ENCODE results near the gene NCBP2L.

Gene NCBP2L

DNA sequence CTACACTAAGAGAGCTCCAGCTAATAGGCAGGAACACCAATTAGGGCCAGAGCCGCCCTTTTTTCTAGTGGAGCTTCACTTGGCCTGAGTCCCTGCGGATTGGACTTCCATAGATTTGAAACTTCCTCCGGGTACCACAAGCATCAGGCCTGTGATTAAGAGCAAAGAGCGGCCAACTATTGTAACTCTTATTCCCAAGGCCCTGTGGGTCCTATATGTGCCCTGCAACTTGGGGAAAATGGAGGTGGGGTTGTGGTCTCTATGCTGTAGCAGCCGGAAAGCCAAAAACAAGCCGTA is at the start of gene NCBP2L:
Gene NCBP2L (plus strand): TSS at position 198 of the 297 bp plus-strand sequence. CDS start 16,488 bp downstream, outside the sequence.
- in situ Hi-C loops (cut with MboI; ENCODE audit: low sequenced_read_pairs), result loop anchor here (10.0 kb wide), 1 partner anchor 113 kb away; no protein-coding TSS in a partner anchor

DNA sequence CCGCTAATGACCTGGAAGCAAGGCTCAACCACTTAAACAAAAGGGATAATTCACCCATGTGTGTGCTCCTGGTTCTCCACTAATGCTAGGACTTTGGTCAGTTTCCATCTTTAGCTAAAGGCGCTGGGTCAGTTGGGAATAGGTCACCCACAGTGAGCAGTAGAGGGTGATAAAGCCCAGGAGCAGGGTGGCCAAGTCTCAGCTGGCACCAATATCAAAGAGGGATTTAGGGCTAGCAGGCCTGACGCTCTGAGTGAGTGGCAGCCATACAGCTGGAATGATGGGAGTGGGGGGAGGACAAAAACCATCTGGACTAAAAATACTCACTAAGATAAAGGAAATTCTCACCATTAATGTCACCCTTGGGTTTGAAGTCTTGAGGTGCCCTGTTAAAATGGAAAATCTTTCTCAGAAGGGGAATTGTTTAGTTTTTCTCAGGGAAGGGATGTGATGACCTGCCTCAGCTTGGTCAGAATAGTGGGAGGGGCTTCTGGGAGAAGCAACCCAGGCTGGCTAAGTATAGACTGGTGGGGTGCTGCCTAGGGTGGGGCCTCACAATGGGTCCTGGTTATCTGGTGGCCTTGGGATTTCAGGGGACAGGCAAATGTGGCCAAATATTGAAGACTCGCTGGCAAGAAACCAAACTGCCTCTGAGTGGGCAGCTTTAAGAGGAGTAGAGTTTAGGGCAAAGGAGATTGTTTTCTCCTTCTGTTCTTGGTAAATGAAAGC is 49.0 kb upstream of the NCBP2L start:
- in situ Hi-C loops (cut with MboI; ENCODE audit: low sequenced_read_pairs), result no loop called here

DNA sequence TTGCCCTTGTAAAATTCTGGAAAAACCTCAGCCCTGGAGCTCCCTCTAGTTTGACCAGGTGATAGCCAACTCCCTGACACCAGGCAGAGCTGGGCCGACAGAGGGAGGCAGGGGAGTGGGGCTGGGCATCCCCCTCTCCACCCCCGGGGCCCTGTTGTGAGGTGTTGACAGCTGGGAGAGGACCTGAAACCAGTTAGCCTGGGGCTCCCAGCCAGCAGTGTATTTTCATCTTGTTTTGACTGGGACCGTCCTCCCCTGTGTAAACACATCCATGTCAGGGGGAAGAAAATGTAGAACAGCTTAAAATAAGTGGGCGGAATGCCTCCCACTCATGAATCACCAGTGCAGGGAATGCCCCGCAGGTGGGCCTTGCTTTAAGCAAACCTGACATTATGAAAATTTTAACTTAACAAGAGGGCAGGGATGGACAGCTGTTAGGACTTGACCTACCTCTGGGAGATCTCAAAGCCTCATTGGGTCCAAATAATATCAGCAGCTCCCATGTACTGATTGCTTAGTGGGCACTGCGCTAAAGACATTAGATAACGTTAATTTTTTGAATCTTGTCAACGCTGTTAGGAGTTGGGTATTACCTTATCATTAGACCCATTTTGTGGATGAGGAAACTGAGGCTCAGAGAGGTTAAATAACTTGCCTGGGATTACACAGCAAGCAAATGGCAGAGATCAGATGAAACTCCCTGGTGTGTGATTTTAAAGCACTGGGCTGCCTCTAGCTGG is 47.8 kb upstream of the NCBP2L start:
- in situ Hi-C loops (cut with MboI; ENCODE audit: low sequenced_read_pairs), result no loop called here

DNA sequence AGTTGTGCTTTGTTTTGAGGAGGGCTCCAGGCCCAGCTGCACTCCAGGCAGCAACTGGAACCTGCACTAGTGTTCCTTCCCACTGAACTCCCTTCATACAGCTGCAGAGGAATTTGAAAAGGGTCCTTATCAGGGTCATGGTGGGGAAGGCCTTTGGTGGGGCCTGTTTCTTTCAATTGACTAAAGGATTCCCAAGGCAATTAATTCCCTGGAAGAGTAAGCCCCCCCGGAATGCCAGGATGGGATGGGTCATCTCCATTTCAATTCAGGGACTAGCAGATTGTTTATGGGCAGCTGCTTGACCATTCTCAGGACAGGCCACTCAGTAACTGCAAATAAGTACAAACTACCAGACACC is 47.3 kb upstream of the NCBP2L start:
- in situ Hi-C loops (cut with MboI; ENCODE audit: low sequenced_read_pairs), result no loop called here

DNA sequence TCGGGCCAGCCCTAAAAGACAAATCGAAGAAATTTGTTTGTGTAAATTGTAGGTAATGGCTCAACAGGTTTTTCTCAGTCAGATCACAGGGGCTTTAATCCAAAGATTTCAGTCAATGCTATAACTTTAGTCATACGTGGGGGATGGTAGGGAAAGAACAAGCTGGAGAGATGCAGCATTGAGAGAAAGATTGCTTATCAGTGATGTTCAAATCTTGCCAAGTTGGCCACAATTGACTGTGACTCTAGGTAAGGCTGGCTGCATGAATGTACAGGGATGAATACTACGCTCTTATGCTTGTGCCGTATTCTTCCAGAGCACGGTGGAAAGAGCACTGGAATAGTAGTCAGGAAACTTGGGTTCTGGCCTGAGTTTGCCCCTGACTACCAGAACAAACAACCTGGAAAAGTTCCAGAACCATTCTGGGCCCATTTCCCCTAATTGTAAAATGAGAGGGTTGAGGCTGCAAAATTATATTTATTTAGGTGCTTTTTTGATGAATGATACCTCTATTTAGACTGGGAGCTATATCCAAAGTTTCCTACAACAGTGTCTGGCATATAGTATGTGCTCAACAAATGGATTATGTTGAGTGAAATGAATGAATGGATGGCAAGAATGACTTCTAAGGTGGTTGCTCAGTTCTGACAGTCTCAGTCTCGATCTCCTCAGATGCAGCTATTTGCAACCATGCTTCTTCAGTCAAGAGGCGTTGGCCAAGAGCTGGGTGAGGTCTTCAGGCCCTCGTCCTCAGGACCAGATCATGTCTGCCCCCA is 46.4 kb upstream of the NCBP2L start:
- in situ Hi-C loops (cut with MboI; ENCODE audit: low sequenced_read_pairs), result no loop called here

DNA sequence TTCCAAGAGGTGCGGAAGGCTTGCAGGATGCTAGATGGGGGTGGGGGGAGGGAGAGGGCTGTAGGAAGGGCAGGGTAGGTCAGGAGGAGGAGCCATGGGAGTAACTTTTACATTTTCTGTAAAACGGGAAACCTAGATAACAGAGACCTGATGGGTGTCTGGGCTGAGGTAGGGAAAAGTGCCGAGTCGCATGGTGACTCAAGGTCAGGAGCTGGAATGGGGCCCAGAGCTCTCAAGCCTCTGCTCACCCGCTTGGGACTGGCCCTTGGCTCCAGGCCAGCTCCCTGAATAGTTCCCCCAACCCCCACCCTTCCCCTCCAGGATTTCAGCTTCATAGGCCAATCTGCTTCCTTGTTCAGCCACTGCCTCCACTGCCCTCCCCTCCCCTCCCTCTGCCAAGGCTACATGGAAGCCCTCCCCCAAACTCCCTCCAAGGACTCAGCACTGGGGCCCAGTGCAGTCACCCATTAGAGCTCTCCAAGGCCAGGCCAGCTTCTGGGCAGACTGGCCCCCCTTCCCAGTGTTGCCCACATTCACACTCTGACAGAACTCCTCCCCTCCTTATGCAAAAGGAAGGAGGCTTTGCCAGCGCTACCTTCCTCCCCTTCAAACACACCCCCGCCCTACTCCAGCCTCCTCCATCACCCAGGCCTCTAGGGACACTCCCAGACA is 45.6 kb upstream of the NCBP2L start:
- in situ Hi-C loops (cut with MboI; ENCODE audit: low sequenced_read_pairs), result no loop called here

DNA sequence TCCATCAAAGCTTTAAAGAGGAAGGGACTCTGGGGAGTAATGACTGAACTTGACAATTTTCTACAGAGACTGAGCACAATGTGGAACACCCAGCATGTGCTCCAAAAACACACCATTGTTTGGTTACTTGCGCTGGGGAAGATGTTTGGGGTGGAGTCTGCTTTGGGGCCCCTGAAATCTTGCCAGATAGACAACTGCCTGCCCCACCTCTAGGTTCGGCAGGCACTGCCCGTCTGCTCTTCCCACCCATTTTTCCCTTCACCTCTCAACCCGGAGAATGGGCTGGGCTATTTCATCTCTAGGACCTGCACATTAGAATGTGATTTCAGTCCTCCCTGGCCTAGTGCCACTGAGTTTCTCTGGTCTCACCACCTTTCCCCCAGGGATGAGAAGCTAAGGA is 43.8 kb upstream of the NCBP2L start:
- in situ Hi-C loops (cut with MboI; ENCODE audit: low sequenced_read_pairs), result no loop called here

DNA sequence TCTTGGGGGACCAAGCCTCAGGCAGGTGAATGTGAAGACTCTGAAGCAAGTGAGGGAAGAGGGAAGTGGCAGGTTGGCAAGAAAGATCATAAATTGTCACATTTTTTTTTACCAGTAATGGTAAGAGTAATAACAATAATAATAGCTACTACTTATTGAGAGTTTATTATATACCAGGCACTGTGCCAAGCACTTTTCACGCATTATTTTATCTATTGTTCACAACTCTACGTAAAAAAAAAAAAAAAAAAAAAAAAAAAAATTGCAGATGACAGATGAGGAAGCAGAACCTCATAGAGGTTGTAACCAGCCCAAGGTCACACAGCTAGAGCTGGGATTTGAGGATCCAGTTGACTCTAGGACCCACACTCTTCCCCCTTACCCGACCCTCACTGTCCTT is 42.9 kb upstream of the NCBP2L start:
- in situ Hi-C loops (cut with MboI; ENCODE audit: low sequenced_read_pairs), result no loop called here

DNA sequence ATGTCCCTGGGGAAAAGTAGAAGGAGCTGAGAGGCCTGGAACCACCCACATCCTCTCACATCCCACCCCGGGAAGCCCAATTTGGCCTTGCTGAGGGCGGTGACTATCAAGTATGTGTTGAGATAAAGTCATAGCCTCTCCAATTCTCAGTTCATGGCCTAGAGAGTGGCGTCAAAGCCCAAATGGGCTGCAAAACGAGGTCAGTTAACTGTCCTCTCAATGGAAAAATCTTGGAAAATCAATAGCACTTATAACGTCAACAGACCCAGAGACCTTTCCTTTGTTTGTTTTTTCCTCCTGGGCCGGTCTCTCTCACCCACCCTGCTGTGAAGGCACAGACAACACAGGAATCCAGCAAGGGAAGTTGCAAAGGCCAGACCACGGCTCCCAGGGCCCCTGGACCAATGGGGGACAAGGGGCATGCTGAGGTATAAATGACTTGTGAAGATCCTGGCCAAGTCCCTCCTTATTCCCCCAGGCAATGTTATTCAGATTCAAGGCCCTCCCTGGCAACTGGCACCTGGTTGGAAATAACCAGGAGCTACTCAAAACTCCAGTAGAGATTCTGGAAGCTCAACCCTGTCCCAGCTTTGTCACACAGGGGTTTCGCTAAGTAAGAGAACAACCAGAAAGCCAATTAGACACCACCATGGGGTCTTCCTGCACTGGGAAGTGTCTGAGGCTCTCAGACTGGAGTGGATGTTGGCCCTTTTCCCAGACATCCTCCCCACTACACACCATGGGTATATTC is 40.6 kb upstream of the NCBP2L start:
- in situ Hi-C loops (cut with MboI; ENCODE audit: low sequenced_read_pairs), result no loop called here

DNA sequence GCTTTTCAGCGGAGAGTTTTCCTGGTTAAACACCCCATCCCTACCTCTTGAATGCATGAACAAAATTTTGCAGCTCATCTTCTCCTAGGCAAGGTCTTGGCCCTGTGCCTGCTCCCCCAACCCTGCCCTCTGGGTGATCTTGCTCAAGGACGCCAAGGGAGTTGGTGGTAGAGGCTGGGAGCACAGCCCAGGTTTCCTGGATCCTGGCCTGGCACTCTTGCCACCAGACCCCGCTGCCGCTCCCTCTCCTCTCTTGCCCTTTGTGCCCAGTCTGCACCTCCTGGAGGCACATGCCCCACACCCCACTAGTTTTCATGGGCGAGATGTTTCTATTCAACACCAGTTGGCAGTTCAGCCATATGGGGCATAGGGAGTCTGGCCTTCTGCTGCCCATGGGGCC is 39.3 kb upstream of the NCBP2L start:
- in situ Hi-C loops (cut with MboI; ENCODE audit: low sequenced_read_pairs), result no loop called here

DNA sequence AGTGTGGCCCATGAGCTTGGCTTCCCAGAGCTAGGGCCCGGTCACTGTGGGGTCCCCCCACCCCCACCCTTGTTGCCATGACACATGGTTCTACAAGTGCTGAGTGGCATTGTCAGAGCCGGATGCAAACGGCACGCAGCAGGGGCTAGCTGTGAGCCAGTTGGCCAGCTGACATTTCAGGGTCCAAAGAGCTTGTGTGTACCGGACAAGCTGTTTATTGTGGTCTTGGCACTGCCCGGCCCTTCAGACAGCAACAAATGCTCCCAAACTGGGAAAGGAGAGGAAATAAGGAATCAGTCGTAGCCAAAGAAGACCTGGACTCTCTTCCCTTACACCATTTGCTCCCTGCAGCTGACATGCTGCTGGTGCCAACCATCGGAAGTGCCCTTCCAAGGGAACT is 38.8 kb upstream of the NCBP2L start:
- in situ Hi-C loops (cut with MboI; ENCODE audit: low sequenced_read_pairs), result no loop called here

DNA sequence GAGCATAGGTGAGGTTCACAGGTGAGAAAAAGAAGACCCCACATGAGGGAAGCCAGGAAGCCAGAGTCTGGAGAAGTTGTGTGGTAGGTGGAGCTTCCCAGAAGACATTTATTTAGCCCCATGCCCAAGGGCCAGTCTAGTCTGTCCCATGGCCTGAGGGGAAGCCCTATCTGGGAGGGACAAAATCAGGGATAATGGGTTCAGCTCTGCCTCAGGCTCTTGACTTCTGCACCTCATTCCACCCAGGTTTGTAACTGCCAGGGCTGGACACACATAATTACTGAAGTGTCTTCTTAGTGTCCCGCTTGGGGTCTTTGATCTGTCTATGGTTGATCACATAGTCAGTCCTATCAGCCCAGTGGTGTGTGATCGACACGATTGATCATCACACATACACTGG is 38.0 kb upstream of the NCBP2L start:
- in situ Hi-C loops (cut with MboI; ENCODE audit: low sequenced_read_pairs), result no loop called here

DNA sequence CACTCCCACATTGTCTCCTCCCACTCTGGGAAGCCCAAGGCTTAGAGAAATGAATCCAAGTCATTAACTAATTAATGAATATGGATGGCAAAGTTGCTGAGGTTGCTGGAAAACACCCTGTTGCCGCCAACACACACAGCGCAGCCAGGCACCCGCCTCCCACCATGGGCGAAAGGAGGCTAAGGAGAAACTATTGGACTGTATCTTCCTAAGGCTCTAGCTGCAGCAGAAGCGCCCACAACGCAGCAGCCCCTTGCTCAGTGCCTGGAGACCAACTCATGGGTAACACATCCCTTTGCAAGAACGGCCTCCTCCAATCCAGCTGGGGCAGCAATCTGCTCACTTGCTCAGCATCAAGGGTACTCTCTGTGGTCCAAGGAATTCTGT is 36.1 kb upstream of the NCBP2L start:
- in situ Hi-C loops (cut with MboI; ENCODE audit: low sequenced_read_pairs), result no loop called here

DNA sequence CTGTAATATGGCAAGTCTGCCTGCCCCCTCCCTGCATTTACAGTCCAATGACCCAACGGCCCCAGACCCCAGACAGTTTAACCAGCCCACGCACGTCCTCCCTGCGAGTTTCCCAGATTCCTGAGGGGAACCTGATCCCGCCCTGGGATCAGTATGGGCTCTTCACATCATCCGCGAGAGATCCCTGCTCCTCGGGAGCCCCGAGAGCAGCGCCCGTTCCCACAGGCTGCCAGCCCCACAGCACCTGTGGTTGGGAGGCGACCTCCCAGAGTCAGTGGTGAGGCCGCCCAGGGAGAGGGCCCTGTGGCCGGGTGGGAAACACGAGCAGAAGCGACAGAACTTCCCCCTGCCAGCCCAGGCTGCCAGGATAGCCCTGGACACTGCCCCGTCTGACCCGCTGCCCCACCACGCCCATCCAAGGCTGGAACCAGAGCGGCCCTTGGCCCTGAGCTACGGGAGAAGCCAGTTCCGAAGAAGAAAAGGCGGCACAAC is 34.8 kb upstream of the NCBP2L start:
- in situ Hi-C loops (cut with MboI; ENCODE audit: low sequenced_read_pairs), result no loop called here

DNA sequence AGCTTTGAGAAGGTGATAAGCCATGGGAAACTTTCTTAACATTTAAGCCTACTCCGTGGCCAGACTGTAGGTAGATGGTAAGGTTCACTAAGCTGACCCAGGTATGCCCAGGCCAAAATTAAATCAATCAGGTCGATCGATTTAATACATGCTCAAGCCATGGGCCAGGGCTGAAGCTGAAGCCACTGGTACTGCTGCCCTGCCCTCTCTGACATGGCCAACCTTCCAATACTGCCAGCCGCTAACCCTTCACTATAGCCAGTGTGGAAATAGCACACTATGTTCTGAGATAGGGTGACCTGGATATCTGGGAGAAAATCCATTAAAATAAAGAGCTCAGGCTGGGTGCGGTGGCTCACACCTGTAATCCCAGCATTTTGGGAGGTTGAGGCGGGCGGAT is 33.5 kb upstream of the NCBP2L start:
- in situ Hi-C loops (cut with MboI; ENCODE audit: low sequenced_read_pairs), result no loop called here

DNA sequence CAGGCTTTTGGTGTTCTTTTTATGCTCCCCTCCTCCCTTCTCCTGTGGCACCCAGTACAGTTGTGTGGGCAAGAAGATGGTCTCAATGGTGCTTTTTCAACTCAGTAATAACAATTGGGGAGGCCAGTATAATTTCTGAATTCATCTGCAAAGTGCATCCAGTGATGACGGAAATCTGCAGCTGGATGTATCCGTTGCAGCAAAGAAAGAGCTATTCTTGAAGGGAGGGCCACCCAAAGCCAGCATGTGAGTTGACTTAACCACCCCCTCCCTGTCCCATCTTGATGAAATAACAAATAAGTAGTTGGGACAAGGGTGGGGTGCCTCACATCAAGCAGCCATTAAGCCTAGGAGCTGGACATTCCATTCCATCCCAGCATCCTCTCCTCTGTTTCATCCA is 32.7 kb upstream of the NCBP2L start:
- in situ Hi-C loops (cut with MboI; ENCODE audit: low sequenced_read_pairs), result no loop called here

DNA sequence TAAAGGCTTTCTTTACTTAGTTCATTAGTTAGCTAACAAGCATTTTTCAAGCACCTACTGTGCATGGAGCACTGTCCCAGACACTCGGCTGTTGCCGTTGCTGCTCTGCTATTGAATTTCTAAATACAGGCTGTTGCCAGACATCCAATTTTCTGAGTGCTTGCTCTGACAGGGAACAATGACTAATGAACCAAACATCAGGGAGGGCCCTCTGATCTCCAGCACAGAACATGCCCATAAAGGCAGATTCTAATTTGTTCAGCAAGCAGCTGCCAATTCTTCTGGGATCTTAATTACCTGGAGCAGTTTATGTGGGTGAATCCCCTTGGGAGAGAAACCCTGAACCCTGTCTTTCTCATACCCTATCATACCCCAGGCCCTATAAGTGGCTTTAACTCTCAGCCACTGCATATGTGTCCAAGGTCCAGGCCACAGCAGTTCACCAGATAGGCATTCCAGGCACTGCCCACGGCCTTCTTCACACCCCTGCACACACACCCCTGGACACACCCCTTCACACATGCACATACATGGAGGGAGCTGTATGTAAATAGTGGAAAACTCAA is 29.9 kb upstream of the NCBP2L start:
- in situ Hi-C loops (cut with MboI; ENCODE audit: low sequenced_read_pairs), result no loop called here

DNA sequence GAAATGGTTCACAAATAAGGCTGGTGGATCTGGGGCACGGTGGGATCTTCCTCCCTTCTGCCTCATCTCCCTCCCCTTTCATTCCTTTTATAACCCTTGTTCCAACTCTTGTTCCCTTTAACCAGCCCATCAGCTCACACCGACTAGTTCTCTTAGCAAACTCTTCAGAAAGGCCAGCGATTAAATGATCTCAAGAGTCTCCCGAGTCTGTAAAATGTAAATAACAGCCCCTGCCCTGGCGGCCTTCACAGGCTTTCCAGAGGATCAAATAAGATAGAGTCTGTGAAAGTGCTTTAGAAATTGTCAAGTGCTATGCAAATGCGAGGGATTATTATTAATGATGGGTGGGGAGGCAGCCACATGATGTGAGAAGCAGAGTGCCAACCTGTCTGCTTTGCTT is 29.0 kb upstream of the NCBP2L start:
- in situ Hi-C loops (cut with MboI; ENCODE audit: low sequenced_read_pairs), result no loop called here

DNA sequence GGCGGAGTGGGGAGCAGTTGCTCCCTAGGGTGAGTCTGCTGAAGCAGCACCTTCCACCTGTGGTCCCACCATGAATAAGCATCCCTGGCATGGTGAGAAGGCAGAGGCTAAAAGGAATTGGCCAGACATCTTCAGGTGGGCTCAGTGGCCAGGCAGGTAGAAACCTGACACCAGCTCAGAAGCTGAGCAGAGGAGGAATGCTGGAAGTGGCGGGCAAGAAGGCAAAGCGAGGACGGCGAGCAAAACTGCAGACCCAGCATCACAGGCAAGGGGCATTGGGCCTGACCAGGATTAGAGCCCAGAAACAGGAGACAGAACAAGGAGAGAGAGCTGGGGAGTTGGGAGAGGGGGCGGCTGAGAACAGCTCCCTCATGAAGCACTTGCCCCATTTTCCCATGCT is 27.3 kb upstream of the NCBP2L start:
- in situ Hi-C loops (cut with MboI; ENCODE audit: low sequenced_read_pairs), result no loop called here

DNA sequence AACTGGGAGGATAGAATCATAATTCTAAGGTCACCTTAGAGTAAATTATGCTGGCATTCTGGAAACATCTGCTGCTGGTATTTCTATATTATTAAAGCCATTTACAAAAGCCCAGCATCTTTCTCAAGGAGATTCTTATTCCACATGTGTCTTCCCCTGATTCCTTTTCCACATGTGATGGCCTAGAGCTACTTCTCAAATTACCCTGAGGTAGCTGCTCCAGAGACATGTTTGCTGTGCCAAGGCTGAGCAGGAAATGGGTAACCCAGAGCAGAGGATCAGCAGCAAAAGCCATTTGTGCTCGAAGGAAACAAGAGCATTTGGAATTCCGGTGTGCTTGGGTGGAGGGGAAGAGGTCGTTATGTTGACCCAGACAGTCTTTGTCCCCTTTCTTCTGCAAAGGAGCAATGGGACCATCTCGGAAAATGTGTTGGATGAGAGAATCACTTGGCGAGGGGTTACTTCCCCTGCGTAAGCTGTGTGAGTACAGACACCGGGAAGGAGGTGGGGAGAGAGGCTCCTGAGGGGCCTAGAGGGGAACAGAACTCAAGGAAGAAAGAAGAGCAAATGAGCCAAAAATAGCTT is 26.6 kb upstream of the NCBP2L start:
- in situ Hi-C loops (cut with MboI; ENCODE audit: low sequenced_read_pairs), result no loop called here

Measured in HL-60/S4 treated with phorbol 12-myristate 13-acetate at 8.2 ng/mL for 4 days and 3 days (cell line).